Lower leg skin (tissue), 3 donors: Measurements from ENCODE around the gene TFCP2.

ENCODE experiments used
- POLR2A ChIP-seq, 2 donors: fragments of 450-650 bp; IDR thresholded peaks; one replicate each; pipeline ENCODE4 v1.6.1; 2016 to 2017; ENCODE audit warnings: antibody characterized with exemption in 2 of 2, mild to moderate bottlenecking in 1 of 2, moderate library complexity in 1 of 2
- TF ChIP-seq, protein P1 (sequence below), 3 donors: fragments of 450-650 bp; IDR thresholded peaks; one replicate each; pipeline ENCODE4 v1.5.1; 2016; ENCODE audit warnings: antibody characterized with exemption in 3 of 3, mild to moderate bottlenecking in 3 of 3, moderate library complexity in 2 of 3

DNA sequence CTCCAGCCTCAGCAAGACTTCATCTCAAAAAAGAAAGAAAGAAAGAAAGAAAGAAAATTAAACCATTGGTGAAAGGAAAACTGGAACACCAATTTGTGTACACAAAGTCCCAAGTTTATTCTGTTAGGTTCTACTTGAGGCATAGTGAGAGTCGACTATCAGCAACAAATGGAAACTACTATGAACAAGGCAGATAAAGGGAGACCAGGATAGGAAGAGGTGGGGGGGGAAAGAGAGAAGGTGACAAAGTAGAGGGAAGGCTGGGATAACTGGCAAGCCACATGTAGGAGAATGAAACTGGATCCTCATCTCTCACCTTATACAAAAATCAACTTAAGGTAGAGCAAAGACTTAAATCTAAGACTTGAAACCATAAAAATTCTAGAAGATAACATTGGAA lies 25.6 kb downstream of the TFCP2 start:
- TF ChIP-seq, protein P1, sequence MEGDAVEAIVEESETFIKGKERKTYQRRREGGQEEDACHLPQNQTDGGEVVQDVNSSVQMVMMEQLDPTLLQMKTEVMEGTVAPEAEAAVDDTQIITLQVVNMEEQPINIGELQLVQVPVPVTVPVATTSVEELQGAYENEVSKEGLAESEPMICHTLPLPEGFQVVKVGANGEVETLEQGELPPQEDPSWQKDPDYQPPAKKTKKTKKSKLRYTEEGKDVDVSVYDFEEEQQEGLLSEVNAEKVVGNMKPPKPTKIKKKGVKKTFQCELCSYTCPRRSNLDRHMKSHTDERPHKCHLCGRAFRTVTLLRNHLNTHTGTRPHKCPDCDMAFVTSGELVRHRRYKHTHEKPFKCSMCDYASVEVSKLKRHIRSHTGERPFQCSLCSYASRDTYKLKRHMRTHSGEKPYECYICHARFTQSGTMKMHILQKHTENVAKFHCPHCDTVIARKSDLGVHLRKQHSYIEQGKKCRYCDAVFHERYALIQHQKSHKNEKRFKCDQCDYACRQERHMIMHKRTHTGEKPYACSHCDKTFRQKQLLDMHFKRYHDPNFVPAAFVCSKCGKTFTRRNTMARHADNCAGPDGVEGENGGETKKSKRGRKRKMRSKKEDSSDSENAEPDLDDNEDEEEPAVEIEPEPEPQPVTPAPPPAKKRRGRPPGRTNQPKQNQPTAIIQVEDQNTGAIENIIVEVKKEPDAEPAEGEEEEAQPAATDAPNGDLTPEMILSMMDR (IDR thresholded peaks at IDR 0.05) = no peak
- no peak for TF ChIP-seq POLR2A (IDR thresholded peaks at IDR 0.05)
